A204.1 (cell line): Measurements from ENCODE around the gene GNG3.
A peak's percentile ranks its signal among the peaks of the same experiment; 100 is the strongest.
"Not testable (repeated sequence)": the region's sequence is repeated elsewhere in the genome, so short reads cannot be mapped to it uniquely, and the experiment has no call there.

Experiments used
- FAIRE-seq: peaks from 2 replicates; lab custom pipeline; 2012; peaks lifted over from hg19 to GRCh38; lab: Jason Lieb, UNC

GNG3 gene

DNA sequence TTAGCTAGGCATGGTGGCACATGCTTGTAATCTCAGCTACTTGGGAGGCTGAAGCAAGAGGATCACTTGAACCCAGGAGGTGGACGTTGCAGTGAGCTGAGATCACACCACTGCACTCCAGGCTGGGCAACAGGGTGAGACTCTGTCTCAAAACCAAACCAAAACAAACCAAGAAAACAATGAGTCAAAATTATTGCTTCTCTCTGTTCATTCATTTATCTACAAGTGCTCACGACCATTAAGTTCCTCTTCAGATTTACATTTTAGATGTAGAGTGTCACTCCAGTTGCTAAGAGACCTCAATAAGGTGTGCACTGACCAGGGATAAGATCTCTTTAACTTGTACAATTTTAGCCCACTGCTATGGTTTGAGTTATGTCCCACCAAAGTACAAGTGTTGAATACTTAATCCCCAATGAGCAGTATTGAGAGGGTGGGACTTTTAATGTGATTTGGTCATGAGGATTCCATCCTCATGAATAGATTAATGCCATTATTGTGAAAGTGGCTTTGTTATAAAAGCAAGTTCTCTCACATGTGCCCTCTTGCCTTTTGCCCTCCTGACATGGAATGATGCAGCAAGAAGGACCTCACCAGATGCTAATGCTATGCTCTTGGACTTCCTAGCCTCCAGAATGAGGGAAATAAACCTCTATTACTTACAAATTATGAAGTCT is 12.0 kb downstream of the GNG3 start:
- FAIRE-seq: no peak

DNA sequence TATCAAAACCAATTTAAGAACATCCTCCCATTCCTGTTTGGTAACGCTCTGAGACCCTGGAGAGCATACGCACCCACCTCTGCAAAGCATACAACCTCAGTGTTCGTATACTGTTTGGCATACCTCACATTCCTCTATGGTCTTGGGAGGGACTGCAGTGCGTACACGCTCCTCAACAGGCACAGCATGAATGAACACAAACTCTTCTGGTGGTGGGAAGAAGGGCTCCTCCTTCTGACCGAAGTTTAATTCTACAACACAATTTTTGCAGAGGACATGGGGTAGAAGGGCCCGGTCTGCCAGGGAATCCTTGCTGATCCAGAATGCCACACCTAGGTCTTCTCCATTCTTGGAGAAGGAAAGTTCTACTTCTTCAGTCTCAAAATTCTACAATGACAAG is 14.5 kb downstream of the GNG3 start:
- FAIRE-seq: no peak

DNA sequence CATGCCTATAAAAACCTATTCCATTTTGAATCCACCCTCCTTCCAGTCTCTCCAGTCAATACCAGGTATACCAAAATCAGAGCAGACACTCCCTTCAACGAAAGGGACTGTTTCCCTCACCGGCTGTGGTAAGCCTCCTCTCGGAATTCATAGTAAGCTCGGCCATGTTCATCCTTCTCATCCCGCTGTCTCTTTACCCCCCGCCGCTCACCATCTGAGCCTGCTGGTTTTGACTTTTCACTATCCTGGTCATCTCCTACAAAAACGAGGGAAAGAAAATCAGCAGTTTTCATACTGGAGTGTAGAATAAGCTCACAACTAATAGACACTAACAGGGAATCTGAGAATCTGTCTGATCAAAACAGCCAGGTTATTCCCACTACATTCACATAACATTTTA is 16.7 kb downstream of the GNG3 start:
- no peak for FAIRE-seq

DNA sequence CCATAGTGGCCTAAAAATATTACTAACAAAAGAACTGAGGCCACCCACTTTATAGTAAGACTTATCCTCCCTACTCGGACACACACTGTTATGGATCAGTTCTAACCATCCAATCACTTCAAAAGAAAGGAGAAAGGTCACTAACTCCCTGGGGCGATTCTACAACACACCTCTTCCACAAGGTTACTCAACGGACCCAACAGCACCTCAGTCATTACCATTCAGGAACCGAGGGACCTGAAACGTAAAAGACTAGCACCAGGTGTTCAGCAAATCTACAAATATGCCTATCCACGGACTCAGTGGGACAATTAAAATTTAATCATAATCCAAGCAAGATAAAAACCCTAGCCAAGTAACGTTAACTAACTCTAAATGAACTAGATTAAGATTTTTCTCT is 18.2 kb downstream of the GNG3 start:
- no peak for FAIRE-seq

DNA sequence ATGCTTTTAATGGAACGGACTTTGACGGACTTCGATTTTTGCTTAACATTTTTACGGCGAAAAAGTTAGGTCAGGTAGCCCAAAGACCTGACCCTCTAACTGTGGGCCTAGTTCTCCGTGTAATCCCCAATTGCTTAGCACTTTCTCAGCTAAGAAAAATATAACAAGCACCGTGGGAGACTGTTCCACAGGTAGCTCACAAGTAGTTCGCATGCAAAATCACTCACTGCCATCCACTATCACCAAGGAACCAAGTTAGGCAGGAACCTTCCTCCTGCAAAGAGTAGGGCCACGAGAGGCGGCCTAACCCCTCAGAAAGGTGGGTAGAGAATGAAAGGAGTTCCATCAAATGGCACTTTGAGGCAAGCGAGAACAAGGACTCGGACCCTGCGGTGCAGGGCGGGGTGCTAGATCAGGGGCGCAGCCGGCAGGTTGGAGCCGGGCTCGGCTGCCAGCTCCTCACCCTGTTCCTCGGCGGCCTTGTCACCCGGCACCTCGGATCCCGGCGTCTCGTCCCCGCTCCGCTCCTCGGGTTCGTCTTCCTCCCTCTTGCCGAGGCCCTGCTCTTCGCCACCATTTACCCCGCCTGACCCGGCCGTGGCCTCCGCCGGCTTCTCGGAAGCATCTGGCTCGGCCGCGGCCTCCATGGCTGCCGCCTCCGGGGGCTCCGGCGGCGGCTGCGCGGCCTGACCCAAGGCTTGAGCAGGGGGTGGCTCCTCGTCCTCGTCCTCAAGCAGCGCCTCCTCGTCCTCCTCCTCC is 18.9 kb downstream of the GNG3 start:
- FAIRE-seq: no peak

DNA sequence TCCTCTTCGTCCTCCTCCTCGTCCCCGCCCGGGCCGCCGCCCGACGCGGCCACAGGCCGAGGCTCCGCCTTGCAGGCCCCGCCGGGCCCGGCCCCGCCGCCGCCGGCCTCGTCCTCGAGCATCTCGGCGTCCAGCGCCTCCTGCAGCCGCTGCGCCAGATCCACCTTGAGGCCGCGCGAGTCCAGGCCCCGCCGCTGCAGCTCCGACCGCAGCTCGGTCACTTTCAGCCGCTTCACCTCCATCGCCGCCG is 19.4 kb downstream of the GNG3 start:
- no peak for FAIRE-seq

DNA sequence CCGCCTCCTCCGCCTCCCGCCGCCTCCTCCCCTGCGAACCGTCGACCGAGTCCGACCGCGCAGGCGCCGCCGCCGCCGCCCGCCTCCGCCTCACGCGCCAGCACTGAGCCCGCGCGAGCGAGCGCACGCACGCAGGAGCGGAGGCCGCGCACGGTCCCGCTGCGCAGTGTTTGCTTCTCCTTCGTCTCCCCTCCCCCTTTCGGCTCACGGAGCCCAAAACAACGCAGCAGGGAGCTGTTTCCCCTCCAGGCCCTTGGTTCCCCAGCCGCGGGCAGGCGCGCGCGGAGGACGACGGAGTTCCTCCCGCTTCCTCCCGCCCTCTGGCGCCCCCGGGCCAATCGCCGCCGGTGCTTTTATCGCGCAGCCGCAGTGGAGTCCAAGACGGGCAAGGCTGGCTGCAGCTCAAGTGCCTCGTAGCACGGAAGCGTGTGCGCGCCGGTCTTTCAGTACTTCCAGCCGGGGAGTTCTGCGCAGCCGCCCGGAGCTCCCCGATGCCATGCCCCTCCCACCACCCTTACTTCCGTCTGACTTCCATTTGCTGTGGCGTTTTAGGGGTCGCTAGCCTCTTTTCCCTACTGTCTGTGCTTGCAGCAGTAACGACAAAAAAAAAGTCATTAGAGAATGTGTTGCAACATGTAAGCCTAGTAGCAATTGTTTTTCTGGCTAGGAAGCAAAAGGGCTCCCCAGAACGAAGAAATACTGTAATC is 19.8 kb downstream of the GNG3 start, which contains the start of gene HNRNPUL2:
Gene HNRNPUL2, minus strand, starts transcription at position 293 of the 707 bp plus-strand sequence. CDS start 301 bp downstream, outside the sequence.
- peak; percentile 93 for FAIRE-seq

DNA sequence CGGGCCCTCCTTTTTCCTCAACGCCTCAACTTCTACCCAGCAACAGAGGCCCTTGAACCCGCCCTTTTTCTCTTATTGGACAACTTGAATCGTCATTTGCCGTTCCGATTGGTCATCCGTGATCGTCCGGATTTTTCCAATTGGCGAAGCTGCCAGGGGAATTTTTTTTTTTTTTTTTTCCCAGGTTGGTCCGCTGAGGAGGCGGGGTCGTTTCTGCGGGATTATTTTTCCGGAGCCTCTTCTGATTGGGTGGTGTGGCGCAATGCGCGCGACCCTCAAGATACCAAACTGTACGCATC is 20.3 kb downstream of the GNG3 start:
- FAIRE-seq: peak; percentile 97

DNA sequence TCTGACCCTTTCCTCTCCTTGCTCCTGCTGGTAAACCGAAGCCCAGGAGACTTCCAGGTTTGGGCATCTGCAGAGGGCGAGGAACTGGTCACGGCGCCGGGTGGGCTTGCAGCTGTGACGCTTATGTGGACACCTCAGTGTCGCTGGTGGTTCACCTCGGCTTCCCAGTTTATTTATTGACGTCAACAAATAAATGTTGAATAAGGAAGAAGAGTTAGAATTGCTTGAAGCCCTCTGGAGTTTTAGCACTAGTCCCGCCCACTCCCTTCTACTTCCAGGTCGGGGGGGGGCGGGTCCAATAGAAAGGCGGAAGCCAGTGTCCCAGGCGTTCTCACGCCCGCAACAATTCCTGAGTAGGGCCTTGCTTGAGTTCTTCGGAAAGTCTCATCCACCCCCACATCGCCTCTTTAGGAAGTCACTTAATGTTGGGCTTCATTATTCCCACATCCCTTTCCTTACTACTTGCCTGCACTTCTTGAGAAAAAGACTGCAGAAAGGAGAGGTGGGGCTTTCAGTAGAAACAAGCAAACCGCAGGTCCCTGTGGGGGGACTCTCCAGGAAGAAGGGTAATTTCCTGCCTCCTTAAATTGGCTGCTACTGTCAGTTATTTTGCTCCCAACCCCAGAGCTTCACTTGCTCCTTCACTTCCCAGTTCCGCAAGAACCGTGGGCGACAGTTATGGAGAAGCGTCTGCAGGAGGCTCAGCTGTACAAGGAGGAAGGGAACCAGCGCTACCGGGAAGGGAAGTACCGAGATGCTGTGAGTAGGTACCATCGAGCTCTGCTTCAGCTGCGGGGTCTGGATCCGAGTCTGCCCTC is 20.9 kb downstream of the GNG3 start, which contains the start of gene TTC9C:
Gene TTC9C, plus strand, starts transcription at position 316 of the 818 bp plus-strand sequence. Its CDS starts 363 bp downstream, at position 679.
- peak; percentile 27 for FAIRE-seq

DNA sequence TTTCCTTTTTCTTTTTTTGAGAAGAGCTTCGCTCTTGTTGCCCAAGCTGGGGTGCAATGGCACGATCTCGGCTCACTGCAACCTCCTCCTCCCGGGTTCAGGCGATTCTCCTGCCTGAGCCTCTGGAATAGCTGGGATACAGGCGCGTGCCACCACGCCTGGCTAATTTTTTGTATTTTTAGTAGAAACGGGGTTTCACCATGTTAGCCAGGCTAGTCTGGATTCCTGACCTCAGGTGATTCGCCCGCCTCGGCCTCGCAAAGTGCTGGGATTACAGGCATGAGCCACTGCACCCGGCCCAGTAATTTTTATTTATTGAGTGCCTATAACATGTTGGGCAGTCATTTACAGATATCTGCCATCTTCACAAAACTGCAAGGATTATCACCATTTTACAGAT is 22.6 kb downstream of the GNG3 start:
- FAIRE-seq: not testable (repeated sequence)

DNA sequence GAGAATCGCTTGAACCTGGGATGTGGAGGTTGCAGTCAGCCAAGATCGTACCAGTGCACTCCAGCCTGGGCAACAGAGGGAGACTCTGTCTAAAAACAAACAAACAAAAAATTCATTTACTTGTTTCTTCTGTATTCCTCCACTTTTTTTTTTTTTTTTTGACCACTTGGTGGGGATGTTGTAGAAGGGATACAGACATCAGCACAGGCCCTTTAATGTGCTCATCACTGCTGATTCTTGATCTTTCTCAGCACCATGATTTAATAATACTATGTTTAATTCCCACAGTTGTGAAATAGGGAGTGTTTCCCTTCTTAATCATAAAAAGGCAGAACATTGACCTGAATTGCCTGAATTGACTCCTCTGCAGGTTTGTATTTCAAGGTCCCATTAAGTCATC is 25.4 kb downstream of the GNG3 start:
- FAIRE-seq: peak; percentile 61

DNA sequence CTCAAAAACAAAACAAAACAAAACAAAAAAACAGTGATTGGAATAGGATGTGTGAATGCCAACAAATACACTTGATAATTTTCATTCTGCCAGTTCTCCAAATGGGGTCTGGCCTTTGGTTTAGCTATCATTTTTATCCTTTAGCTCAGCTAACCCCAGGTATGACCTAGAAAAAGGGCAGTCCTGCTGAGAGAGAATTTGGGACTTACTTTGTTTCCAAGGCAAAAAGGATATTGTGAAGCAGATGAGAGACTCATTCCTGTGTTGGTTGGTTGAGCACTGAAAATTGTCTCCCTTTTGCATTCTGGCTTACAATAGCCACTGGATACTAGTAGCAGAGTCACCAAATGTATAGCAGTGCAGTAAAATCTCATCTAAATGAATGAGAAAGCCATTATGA is 29.7 kb downstream of the GNG3 start:
- no peak for FAIRE-seq

DNA sequence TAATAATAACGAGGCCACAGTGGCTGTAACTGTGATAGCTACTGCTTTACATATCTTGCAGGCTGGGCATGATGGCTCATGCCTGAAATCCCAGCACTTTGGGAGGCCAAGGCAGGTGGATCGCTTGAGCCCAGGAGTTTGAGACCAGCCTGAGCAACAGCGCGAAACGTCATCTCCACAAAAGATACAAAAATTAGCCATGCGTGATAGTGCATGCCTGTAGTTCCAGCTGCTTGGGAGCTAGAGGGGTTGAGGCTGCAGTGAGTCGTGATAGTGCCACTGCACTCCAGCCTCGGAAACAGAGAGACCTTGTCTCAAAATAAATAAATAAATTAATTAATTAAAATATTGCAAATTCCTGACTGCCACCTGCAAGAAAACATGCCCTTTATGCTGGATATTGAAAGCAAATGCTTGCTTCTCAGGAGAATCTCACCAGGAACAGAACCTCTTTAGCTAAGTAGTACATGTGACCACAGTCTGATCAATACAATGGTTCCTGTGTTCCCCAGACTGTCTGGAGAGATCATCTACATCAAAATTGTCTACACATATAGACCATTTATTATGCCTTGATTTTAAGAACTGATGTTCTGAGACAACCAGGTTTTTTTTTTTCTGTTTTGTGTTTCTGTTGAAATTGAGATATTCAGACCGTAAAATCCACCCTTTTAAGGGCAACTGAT is 40.1 kb downstream of the GNG3 start:
- FAIRE-seq: no peak

DNA sequence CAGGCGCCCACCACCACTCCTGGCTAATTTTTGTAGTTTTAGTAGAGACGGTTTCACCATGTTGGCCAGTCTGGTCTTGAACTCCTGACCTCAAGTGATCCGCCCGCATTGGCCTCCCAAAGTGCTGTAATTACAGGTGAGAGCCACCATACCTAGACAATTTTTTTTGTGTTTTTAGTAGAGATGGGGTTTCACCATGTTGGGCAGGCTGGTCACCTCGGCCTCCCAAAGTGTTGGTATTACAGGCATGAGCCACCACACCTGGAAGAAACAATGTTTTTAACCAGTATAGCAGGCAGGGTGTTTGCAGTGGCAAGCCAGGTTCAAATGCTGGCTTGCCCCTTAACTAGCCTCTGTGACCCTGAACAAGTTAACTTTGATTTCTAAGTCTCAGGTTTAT is 42.5 kb downstream of the GNG3 start:
- FAIRE-seq: not testable (repeated sequence)

DNA sequence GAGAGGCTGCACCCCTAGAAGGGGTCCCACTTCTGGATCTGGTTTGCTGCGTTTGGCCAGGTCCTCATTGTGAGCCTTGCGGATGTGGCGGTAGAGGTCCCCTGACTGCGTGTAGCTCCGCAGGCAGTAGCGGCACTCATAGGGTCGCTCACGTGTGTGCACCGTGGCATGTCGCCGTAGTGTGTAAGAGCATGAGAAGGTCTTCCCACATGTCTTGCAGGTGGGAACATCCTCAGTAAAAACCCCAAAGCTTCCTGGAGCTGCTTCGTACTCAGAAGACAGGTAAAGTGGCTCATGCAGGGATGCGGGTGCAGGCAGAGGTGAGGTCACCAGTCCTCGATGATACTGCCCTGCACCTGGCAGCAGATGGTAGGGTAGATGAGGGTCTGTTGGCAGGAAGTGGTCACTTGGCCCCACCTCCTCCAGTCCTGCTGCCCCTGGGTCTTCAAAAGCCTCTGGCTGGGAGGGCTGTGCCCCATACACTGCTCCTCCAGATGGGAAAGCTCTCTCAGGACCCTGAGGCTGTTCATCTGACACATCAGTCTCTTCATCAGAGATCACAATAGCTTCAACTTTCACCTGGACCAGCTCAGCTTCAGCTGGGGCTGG is 44.8 kb downstream of the GNG3 start:
- FAIRE-seq: no peak

DNA sequence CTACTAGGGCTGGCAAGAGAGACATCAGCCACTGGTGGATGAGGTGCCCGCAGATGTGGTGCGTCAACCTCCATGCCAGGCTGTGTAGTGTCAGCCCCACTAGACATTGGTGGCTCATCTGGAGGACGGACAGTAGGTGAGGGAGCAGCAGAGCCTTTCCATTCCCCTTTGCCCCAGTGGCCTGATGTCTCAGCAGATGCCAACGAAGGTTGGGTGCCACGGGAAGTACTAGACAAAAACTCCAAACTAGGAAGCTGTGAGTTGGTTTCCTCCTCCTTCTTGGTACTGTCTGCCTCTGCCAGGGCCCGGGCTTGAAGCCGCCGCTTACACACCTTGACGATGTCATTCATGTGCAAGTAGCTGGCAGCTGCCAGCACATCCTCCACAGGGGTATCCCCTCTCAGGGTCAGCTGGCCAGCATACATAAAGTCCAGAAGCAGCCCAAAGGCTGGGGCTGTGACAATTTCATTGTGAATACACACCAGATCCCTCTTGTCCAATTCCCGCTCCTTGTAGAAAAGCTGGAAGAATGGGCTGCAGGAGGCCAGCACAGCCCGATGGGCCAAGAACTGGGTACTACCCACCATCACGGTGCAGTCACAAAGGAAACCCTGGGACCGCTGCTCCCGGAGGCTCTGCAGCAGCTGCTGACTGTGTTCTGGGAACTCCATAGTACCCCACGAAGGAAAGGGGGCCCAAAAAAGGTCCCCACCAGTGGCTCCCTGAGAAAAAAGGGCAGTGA is 45.7 kb downstream of the GNG3 start:
- FAIRE-seq: no peak

DNA sequence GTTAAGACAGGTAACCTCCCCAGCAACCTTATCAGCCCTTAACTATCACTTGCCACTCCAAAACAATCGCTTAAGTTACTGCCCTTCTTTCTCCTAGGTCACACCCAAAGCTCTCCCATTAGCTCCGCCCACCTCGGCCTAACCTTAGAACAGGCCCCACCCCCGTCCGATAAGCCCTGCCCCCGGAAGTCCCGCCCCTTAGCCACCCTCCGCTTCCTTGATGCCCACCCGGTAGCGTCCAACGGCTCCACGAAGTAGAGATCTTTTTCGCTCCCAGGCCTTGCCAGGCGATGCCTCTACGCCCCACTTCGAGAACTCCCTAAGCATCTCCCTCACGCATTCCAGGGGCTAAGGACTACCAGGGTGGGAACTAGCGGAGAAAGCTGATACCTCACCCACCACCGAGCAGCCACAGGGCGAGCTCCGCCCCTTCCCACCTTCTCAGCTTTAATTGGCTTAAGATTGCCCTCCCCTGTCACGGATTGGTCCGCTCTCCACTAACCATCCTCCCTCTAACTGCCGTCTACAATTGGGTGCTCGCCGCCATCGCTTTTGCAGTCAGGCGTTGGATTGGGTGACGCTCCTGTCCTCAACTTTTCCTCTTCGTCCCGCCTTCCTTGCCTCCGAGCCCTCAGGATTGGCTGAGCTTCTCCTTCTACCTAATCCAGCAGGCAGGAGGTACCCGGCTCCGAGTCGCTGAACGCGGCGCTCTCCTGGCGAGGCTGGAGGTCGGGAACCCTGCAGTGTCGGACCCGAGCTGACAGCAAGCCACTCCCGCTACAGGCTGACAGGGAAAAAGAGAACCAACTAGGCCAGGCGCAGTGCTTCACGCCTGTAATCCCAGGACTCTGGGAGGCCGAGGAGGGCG is 46.5 kb downstream of the GNG3 start, which contains the start of gene ZBTB3:
Gene ZBTB3, minus strand, starts transcription at position 425 of the 868 bp plus-strand sequence. CDS start 496 bp downstream, outside the sequence.
- FAIRE-seq: peak; percentile 97

DNA sequence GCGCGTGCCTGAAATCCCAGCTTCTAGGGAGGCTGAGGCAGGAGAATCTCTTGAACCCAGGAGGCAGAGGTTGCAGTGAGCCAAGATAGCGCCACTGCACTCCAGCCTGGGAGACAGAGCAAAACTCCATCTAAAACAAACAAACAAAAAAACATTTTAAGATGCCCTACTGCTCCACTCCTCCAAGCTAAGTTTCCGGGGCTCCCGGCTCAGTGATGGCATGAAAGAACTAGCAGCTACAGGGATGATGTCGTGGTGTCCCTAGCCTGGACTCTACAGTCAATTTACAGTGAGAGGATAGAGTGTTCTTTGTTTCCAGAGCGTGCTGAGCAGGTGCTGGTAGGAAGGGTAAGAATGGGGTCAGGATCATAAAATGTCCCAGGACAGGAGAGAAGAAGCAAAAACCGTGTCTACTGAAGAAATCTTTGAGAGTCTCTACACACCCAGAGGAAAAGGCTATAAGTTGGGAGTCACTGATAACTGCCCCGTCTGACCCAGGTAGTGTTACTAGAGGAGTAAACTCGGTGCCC is 47.7 kb downstream of the GNG3 start:
- FAIRE-seq: no peak
